Measurements from ENCODE around the gene DZIP1L.

Gene DZIP1L

GRCh38 chr3:138068579-138069174 is 46.7 kb downstream of the DZIP1L start:
- peak; percentile 86 for DNase-seq (ENCODE audit: low spot score)

DNA sequence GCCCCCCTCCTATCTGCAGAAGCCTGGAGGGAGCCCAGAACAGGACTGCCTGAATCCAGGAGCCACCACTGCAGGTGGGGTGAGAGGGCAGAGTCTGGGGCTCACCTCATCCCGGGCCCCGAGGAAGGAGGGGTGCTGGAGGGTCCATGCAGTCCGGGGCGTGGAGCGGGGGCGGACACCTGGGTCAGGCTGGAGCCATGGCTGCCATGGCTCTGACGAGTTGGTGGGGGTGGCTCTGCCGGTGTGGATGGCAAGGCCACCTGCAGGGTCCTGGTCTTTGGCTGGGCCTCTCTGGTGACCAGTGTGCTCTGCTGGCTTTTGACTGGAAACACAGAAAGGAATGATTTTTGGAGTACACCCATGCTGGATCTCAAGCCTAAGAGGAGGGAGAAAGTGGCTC is 47.4 kb downstream of the DZIP1L start:
- DNase-seq (ENCODE audit: low spot score), result no peak

- no peak for DNase-seq (ENCODE audit: low spot score)
Measured at GRCh38 chr3:138066972-138067371, 48.4 kb downstream of the DZIP1L start.

- DNase-seq (ENCODE audit: low spot score), result no peak
Measured at GRCh38 chr3:138066383-138066782, 49.0 kb downstream of the DZIP1L start.

DNA sequence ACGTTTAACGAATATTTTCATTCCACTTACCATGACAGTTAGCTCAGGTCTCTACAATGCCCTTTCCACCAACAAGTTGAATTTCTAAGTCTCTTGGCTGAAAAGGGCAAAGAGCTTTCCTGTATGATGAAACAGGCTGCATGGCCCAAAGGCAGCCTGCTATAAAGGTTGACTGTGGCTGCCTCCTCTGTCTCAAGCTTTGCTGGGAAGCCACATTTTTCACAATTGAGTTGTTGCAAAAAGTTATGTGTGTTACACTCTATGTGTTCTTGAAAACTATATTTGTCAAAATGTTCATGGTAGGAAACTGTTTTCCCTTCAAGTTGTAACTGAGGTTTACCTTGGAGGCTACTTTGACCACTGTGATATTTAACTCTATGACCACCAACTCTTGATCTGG is 49.5 kb downstream of the DZIP1L start:
- DNase-seq (ENCODE audit: low spot score), result no peak

DNA sequence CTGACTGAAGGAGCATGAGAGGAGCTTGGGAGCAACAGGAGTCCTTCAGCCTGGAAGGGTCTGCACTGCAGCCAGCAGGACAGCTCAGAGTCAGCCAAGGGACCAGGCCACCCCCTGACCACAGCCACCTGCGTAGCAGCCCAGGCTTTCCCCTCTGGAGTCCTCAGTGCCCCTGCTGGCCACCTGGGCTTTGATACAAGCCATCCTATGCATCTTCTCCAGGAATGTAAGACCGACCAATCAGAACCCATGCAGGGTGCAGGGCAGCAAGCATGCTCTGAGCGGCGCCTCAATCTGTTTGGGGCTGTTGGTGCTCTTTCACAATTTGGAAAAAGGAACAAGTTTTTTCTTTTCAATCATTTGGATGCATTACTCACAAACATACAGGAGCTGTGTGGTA is 52.0 kb downstream of the DZIP1L start:
- no peak for DNase-seq (ENCODE audit: low spot score)

DNA sequence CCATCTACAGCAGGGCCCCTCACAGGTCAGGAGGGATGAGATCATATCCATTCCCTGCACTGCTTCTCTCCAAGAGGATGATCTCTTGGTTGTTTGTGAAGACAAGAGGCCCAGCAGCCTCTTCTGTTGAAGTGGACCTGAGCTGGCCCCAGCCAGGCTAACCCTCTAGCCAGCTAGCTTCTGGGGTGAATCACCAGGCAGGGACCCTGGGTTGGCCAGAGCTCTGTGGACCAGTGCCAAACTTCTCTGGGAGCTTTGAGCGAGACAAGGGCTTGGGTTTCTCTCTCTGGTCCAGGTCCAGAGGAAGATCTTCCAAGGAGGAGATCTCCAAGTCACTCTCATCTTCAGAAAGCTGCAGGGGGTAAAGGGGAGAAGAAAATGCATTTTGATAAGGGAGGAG is 52.8 kb downstream of the DZIP1L start:
- DNase-seq (ENCODE audit: low spot score), result peak; percentile 57

- DNase-seq (ENCODE audit: low spot score), result no peak
Measured at GRCh38 chr3:138062037-138062436, 53.4 kb downstream of the DZIP1L start.

DNA sequence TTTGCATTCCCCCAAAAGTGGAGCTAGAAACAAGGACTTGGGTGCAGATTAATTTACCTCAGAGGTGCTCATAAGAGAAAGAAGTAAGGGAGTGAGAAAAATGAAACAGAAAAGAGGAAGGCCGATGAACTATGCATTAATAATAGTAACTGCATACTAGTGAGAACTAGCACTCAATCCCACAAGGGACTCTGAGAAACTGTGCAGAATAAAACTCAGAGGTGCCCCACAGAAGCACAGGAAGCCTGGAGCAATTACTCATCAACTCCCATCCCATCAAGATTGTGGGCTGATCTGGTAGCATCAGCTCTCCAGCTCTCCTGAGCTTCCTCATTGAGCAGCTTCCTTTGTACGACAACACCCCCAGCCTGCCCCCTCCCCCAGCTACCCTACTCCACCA is 54.6 kb downstream of the DZIP1L start:
- DNase-seq (ENCODE audit: low spot score), result no peak

DNA sequence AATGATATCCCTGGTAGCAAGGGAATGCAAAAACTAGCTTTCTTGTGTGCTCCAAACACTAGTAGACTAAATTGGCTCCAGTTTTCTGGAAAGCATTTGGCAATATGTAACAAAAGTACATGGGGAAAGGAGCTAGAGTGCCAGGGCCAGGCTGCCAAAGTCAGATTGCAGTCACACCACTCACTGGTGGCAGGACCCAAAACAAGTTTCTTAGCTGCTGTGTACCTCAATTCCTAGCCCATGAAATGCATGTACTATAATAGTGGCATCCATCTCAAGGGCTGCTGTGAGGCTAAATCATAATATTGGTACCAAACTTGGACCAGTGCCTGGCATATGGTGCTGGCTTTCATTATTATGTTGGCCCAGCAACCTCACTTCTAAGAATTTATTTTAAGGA is 56.1 kb downstream of the DZIP1L start:
- no peak for DNase-seq (ENCODE audit: low spot score)

DNA sequence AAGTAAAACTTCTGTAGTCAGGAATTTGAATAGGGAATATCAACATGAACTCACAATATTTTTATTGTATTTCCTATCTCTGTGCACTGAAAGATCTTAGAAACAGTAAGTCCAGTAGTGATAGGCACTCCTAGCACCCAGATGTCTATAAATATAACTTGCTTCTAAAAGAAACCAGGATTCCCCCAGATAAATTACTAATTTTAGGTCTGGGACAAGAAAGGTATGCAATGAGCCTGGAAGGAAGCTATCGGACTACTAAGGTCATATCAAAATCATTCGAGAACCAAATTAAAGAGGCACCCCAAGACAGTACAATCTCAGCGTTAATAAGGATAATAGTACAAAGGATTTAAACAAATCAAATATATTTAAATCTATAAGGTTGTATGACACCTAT is 58.0 kb downstream of the DZIP1L start:
- DNase-seq (ENCODE audit: low spot score), result no peak

DNA sequence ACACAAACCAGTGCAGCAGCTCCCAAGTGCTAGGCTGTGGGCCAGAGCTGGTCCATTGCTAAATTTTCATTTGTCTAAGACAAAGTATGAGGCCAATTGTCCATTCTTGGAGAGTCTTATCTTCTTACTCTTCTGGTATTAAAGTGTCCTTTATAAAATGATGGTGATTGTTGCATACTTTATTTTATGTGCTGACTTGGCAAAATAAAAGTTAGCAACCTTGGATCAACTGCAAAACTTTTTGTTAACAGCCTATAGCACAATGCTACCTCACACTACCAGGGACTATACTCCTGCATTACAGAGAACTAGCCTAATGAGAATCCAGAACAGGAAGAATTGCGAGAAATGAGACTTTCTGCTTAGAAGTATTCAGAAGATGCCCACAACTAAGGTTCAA is 61.4 kb downstream of the DZIP1L start:
- DNase-seq (ENCODE audit: low spot score), result no peak

- DNase-seq (ENCODE audit: low spot score), result peak; percentile 45
Measured at GRCh38 chr3:138051947-138052802, 63.2 kb downstream of the DZIP1L start.

DNA sequence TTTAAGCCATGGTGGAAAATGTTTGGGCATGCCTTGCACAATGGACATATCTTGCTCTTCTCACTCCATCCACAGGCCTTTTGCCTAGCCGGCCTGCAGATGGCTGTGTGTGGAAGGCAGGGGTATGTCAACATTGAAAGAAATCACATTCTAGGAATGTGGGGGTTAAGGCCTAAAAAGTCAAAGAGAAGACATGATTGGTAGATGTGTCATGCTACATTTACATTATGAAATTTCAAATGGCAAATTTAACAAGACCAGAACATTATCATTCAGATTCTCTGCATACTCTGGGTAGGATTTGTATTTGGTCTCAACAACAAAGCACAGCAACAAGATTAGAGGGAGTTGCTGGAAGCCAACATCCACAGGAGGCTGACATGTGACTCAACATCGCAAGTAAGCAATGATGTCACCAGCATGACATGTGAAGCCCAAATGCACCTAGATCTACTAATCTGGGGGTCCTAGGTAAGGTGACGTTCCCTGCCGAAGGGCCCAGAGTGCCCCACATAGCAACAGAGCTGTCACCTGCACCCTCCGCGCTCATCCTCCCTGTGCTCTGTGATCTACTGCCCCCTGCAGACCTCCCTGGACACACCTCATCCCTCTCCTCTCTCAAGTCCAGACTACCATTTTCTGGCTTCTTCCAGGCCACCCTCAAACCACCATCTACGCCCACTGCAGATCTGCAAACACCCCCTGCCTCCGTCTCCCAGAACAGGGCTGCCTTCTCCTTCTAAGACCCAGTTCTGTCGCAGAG is 66.1 kb downstream of the DZIP1L start:
- DNase-seq (ENCODE audit: low spot score), result peak; percentile 65

- DNase-seq (ENCODE audit: low spot score), result no peak
Measured at GRCh38 chr3:138047596-138048158, 67.7 kb downstream of the DZIP1L start.

DNA sequence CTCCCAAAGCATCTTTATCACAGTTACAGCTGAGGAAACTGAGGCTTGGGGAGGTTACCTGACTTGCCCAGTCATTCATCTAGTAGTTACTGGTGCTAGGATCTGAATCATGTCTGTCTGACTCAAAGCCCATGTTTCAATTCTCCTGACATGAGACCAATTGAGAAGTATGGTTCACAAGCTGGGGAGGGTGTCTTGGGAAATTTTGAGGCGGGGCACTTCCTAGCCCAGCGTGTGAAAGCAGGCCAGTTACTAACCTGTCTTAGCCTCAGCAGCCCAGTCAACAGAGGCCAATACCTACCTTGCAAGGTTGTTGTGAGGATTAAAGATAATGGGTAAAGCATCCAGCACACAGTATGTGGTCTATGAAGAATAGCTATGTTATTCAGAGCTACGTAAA is 68.5 kb downstream of the DZIP1L start:
- no peak for DNase-seq (ENCODE audit: low spot score)

- no peak for DNase-seq (ENCODE audit: low spot score)
Measured at GRCh38 chr3:138046085-138046484, 69.3 kb downstream of the DZIP1L start.

GRCh38 chr3:138043266-138044029 is 72.0 kb downstream of the DZIP1L start:
- peak; percentile 40 for DNase-seq (ENCODE audit: low spot score)

GRCh38 chr3:138042043-138042442 is 73.4 kb downstream of the DZIP1L start:
- DNase-seq (ENCODE audit: low spot score), result peak; percentile 53

DNA sequence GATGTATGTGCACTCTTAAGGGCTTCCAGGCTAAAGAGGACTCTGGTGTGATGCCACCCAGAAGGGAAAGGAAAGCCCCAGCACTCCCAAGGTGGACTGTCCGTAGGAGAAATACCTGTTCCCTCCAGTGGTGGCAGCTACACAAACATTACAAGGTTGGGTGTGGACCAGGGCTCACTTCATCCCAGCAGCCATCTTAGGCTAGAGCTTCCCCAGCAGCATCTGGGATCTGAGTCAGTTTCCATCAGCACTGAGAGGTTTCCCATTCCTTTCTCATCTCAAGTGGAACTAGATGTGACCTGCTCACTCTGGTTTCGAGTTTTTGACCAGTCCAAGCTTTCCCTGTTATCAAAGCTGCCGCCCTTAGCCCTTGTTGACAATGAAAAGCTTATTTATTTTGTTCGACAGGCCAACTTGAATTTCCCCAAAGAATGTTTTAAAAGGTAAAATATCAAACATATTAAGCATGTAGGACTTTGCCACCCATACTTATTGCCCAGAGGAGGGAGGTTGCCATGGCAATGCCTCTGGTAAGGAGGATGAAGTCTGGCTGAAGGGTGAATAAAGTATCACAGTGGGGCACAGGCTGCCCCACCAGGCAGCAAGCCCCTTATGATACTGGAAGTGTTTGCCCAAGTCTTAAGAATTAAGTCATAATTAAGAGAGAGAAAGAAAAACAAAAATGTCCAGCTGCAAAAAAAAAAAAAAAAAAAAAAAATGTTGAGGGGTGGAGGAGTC is 76.5 kb downstream of the DZIP1L start:
- no peak for DNase-seq (ENCODE audit: low spot score)

- DNase-seq (ENCODE audit: low spot score), result no peak
Measured at GRCh38 chr3:138036572-138036971, 78.8 kb downstream of the DZIP1L start.

Measured in AG08396 (cell line).